Measurements from ENCODE around the gene SEMA3D. TPM values are rescaled to one million over a fixed set of nuclear protein-coding genes. Genes with fewer than 3 reads are reported as not detected.

The SEMA3D gene
- total RNA-seq, 2 experiments from 2014 or later = not detected

DNA sequence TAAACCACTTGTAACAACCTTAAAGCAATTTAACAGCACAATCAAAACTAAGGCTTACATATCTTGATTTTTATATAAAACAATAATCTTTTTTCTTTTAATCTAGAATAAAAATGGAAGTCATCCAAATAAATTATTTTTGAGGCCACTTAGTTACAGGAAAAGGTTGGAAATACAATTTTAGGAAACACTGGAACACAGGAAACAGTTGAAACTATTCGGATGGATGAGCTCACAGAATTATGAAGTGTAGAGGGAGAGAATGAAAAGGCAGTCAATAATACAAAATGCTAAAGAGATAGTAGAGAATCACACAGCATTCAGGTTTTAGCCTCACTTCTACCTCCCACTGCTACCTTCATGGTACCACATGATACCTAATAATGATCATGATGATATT is 124.2 kb downstream of the SEMA3D start:
- Mint-ChIP-seq H3K27me3 (ENCODE audit: low read depth) (no peaks in the 10 kb centered on the region), H3K4me1 (ENCODE audit: low read depth) (no peaks in the 10 kb centered on the region), H3K9me3 (no peaks in the 10 kb centered on the region), H3K27ac (no peak overlapping the region), H3K4me3 (no peak overlapping the region), H3K36me3 (ENCODE audit: low read depth) (no peaks in the 10 kb centered on the region)
- CTCF ChIA-PET = no interaction called here
- intact Hi-C loops (cut with micrococcal nuclease) = no loop called here
- DNase-seq = no peak

DNA sequence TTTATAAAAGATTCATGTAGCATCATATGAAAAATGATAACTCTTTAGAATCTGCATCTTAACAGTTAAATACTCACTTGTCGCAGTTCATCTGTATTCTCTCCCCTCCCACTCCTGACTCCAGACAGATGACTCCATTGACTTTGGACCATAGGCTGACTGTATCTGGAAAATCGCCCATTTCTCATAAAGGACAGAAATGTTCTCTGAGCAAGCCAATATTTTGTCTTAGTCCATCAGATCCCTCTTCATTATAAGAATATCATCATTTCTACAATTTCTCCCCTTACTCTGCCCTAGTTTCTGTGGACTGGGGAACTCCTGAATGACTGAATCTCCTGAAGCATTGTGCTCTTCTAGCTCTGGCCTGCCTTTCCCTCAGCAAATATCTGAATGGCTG is 125.4 kb downstream of the SEMA3D start:
- intact Hi-C loops (cut with micrococcal nuclease) = no loop called here
- Mint-ChIP-seq H3K9me3 (no peaks in the 10 kb centered on the region), H3K4me3 (no peak overlapping the region), H3K27ac (no peak overlapping the region), H3K27me3 (ENCODE audit: low read depth) (no peaks in the 10 kb centered on the region), H3K36me3 (ENCODE audit: low read depth) (no peaks in the 10 kb centered on the region), H3K4me1 (ENCODE audit: low read depth) (no peaks in the 10 kb centered on the region)
- CTCF ChIA-PET = no interaction called here
- DNase-seq = no peak

DNA sequence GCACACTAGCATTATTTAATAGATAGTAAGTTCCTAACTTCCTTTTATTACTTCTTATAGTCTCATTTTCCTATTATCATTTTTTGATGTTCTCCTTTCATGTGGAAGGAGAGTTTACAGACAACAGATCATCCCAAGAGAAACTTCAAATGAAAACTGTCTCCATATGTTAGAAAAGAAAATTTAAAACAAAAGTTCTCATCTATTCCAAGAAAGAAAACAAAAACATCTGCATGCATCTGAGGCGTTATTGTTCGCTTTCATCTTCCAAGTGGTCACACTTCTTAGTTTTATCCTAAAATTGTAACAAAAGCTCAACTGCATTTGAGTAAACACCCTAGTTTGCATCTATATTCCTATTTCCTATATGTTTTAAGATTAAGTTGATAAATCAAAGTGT is 126.2 kb downstream of the SEMA3D start:
- Mint-ChIP-seq H3K4me1 (ENCODE audit: low read depth) (no peaks in the 10 kb centered on the region), H3K27me3 (ENCODE audit: low read depth) (no peaks in the 10 kb centered on the region)
- intact Hi-C loops (cut with micrococcal nuclease) = no loop called here

DNA sequence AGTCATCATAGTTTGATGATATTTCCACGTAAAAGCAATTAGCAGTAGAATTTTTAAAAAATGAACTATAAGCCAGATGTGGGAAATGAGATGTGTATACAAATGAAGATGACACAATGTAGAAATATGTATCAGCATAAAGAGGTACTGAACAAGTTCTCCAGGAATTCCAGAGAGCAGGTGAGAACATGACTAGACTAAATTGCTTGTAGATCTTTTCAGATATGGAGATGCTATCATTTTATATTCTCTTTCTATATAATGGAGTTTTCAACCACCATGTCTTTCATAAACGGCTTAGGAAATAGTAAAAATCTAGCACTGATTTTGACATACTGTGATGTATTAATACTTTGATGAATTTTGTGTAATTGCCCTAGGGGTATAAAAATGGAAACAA is 130.9 kb downstream of the SEMA3D start:
- CTCF ChIA-PET = no interaction called here
- intact Hi-C loops (cut with micrococcal nuclease) = no loop called here
- no peak for DNase-seq

More for the DNA sequence above, 126.2 kb downstream of the SEMA3D start:
- no peaks in the 10 kb centered on the region for H3K9me3 Mint-ChIP-seq
- no peak for DNase-seq
- CTCF ChIA-PET = no interaction called here
- H3K4me3 Mint-ChIP-seq = no peak overlapping the region
- H3K27ac Mint-ChIP-seq = no peak overlapping the region
- no peaks in the 10 kb centered on the region for H3K36me3 Mint-ChIP-seq (ENCODE audit: low read depth)

DNA sequence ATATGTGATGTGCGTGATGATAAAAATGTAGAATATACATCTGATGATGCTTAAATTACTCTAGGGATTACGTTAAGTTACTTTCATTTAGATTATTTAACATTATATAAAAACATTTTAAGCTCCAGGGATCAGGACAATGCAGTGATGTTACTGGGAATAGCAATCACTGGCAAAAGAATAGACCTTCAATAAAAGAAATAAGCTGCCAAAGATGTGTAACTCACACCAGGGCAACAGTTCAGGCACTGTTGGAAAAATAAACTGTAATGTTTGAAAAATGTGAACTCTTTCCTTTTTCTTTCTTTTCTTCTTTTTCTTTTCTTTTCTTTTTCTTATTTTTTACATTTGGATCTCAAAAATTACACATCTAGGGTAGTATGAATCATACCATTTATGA is 131.7 kb downstream of the SEMA3D start:
- Mint-ChIP-seq H3K9me3 (no peaks in the 10 kb centered on the region), H3K4me1 (ENCODE audit: low read depth) (no peaks in the 10 kb centered on the region), H3K36me3 (ENCODE audit: low read depth) (no peaks in the 10 kb centered on the region), H3K27me3 (ENCODE audit: low read depth) (peaks cover 2% of the 10 kb centered on the region), H3K27ac (no peak overlapping the region), H3K4me3 (no peak overlapping the region)
- intact Hi-C loops (cut with micrococcal nuclease) = no loop called here
- CTCF ChIA-PET = no interaction called here
- DNase-seq = no peak

More for the DNA sequence above, 130.9 kb downstream of the SEMA3D start:
- H3K9me3 Mint-ChIP-seq = no peaks in the 10 kb centered on the region
- H3K27ac Mint-ChIP-seq = no peak overlapping the region
- H3K27me3 Mint-ChIP-seq (ENCODE audit: low read depth) = peaks cover 2% of the 10 kb centered on the region
- H3K4me1 Mint-ChIP-seq (ENCODE audit: low read depth) = no peaks in the 10 kb centered on the region
- H3K4me3 Mint-ChIP-seq = no peak overlapping the region
- no peaks in the 10 kb centered on the region for H3K36me3 Mint-ChIP-seq (ENCODE audit: low read depth)

DNA sequence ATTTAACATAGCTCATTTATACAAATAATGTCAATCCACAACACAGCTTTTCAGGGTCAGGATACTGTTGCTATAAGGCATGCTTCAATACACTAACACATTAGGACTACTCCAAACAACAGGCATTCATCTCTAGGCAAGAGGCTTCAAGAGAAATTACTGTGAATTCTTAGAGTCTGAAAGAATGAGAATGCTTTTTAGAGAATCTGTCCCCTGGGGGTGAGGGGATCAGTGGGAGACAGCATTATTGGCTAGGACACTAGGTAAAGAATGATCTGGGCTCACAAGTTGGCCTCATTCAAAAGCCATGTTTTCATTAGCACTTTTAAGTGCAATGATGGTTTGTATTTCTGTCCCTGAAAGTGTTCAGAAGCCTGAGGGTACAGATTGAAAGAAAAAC is 132.6 kb downstream of the SEMA3D start:
- intact Hi-C loops (cut with micrococcal nuclease) = no loop called here
- H3K27ac Mint-ChIP-seq = no peak overlapping the region
- no peak for DNase-seq
- no peaks in the 10 kb centered on the region for H3K9me3 Mint-ChIP-seq
- H3K4me3 Mint-ChIP-seq = no peak overlapping the region
- H3K36me3 Mint-ChIP-seq (ENCODE audit: low read depth) = no peaks in the 10 kb centered on the region
- H3K4me1 Mint-ChIP-seq (ENCODE audit: low read depth) = no peaks in the 10 kb centered on the region
- peaks cover 2% of the 10 kb centered on the region for H3K27me3 Mint-ChIP-seq (ENCODE audit: low read depth)
- CTCF ChIA-PET = interaction anchor here (1.0 kb wide), 1 partner anchor 1851 kb away, joined by 4 read pairs; no protein-coding TSS in a partner anchor

DNA sequence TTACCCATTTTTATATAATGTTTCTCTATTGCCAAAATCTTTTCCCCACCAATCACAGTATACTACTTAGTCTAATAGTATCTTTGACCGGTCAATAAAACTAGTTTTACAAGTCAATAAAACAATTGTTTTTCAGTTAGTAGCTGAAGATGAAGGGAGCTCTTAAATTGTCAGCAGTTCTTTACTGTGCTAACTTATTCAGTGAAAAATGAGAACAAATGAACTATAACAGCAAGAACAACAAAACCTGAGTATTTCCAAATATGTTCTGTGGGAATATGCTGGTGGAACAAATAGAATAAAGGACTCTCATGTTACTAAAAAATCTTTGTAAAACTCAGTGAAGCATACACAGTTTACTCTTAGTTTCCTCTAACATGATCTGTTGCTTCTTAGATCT is 134.0 kb downstream of the SEMA3D start:
- H3K36me3 Mint-ChIP-seq (ENCODE audit: low read depth) = no peaks in the 10 kb centered on the region
- H3K9me3 Mint-ChIP-seq = no peaks in the 10 kb centered on the region
- no peak overlapping the region for H3K4me3 Mint-ChIP-seq
- intact Hi-C loops (cut with micrococcal nuclease) = no loop called here
- CTCF ChIA-PET = no interaction called here
- peaks cover 2% of the 10 kb centered on the region for H3K27me3 Mint-ChIP-seq (ENCODE audit: low read depth)
- H3K27ac Mint-ChIP-seq = no peak overlapping the region
- no peaks in the 10 kb centered on the region for H3K4me1 Mint-ChIP-seq (ENCODE audit: low read depth)
- no peak for DNase-seq

DNA sequence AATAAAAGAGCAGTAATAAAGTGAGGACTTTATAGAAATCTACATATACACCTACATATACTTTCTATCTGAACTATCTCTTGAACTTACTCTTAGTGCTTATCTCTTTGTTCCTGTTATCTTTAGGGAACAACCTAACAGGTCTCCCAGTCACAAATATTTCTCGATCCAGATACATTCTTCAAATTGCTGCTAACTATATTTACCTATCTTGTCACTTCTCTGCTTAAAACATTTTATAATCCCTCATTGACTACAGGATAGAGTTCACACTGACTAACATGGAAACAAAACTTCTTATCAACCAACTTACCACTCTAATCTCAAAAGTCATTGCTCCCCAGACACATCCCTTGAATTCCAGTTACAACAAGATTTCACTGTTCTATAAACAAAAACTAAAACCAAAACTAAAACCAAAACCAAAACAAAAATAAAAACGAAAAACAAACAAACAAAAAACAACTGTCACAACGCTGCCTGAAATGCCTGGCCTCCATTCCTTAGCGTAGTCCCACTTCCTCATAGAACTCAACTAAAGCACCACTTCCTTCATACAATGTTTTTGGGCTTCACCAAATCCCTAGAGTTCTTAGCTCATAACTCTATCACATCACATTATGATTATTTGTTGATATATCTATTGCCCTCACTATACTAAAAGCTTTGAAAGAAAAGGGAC is 134.7 kb downstream of the SEMA3D start:
- intact Hi-C loops (cut with micrococcal nuclease) = no loop called here
- H3K27me3 Mint-ChIP-seq (ENCODE audit: low read depth) = peaks cover 2% of the 10 kb centered on the region
- H3K9me3 Mint-ChIP-seq = no peaks in the 10 kb centered on the region
- CTCF ChIA-PET = interaction anchor here (1.1 kb wide), 1 partner anchor 10 kb away, joined by 3 read pairs; no protein-coding TSS in a partner anchor
- no peaks in the 10 kb centered on the region for H3K4me1 Mint-ChIP-seq (ENCODE audit: low read depth)
- H3K4me3 Mint-ChIP-seq = no peak overlapping the region
- no peak overlapping the region for H3K27ac Mint-ChIP-seq
- DNase-seq = no peak
- no peaks in the 10 kb centered on the region for H3K36me3 Mint-ChIP-seq (ENCODE audit: low read depth)

DNA sequence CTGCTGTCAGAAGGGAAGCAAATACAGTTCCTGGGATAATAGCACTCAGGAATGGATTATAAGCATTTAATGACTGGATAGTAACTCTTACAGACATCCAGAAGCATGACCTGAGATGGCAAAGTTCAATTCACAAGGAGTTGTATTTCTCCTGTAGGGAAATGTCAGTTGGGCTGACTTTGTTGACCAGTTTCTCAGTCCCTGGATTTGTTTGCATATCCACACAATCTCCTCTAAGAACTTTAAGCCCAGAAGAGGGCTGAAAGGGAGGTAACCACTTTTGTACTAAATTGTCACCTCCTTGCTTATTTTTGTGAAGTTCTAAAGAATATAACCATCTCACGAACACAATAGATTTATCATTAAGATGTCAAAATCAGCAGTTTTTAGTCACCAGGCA is 140.3 kb downstream of the SEMA3D start:
- Mint-ChIP-seq H3K27me3 (ENCODE audit: low read depth) (peaks cover under 1% of the 10 kb centered on the region), H3K9me3 (no peaks in the 10 kb centered on the region), H3K27ac (no peak overlapping the region), H3K4me1 (ENCODE audit: low read depth) (no peaks in the 10 kb centered on the region), H3K4me3 (no peak overlapping the region), H3K36me3 (ENCODE audit: low read depth) (no peaks in the 10 kb centered on the region)
- CTCF ChIA-PET = no interaction called here
- DNase-seq = no peak
- intact Hi-C loops (cut with micrococcal nuclease) = no loop called here

DNA sequence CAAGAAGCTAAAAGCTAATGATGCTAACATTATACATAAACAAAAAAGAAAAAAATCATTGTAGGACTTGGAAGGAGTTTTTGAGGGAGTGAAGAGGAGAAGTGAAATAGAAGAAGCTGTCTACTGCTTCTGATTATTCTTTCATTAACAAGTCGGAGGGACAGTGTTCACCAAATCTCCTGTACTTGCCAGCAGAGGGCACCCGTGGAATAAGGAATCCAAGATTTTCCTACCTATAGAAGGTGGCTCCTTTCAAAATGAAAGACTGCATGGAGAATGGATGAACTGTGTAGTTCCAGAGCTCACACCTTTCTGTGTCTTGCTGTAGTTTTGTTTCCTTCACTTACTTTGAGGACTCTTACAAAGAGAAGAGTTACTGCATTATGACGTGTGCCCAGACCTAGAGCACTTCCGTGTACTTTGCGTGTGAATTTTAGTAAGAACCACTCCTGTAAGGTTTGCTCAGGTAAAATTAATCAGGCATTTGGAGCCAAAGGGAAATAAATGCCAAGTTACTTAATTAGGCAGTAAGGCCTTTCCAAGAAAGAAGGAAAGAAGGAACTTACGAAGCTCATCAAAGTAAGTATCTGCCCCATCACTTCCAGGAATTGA is 145.1 kb downstream of the SEMA3D start:
- no peak overlapping the region for H3K4me3 Mint-ChIP-seq
- H3K27me3 Mint-ChIP-seq (ENCODE audit: low read depth) = peaks cover 3% of the 10 kb centered on the region
- H3K27ac Mint-ChIP-seq = no peak overlapping the region
- no peaks in the 10 kb centered on the region for H3K36me3 Mint-ChIP-seq (ENCODE audit: low read depth)
- no peaks in the 10 kb centered on the region for H3K9me3 Mint-ChIP-seq
- CTCF ChIA-PET = interaction anchor here (0.9 to 1.9 kb wide), 8 partner anchors 10 to 1428 kb away, joined by 3 to 12 read pairs (median 4); no protein-coding TSS in a partner anchor
- intact Hi-C loops (cut with micrococcal nuclease) = loop anchor here (1.0 to 2.0 kb wide), 4 partner anchors 145 to 709 kb away; no protein-coding TSS in a partner anchor
- no peaks in the 10 kb centered on the region for H3K4me1 Mint-ChIP-seq (ENCODE audit: low read depth)
- DNase-seq = peak; percentile 68

DNA sequence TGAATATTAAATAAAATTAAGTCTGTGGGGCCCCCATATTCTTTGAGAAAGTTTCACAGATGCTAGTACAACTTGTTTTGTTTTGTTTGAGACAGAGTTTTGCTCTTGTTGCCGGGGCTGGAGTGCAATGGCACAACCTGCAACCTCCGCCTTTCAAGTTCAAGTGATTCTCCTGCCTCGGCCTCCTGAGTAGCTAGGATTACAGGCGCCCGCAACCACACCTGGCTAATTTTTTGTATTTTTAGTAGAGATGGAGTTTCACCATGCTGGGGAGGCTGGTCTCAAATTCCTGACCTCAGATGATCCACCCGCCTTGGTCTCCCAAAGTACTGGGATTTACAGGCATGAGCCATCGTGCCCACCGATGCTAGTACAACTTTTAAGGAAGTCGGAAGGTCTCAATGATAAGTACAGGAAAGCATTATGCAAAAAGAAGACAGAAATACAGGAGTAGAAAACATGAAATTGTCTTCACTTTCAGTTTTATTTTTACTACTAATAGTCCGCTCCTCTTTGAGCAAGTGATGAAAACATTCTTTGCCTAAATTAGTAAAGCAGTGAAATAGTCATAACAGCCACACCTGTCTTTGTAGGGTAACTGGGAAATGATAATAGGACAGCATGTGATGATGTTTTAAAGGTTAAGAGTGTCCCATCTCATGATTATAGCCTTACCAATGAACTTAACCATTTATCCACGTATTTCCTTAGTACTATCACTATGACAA is 147.5 kb downstream of the SEMA3D start:
- CTCF ChIA-PET = interaction anchor here (1.1 kb wide), 1 partner anchor 12 kb away, joined by 6 read pairs; no protein-coding TSS in a partner anchor
- H3K27ac Mint-ChIP-seq = no peak overlapping the region
- no peak for DNase-seq
- H3K9me3 Mint-ChIP-seq = no peaks in the 10 kb centered on the region
- intact Hi-C loops (cut with micrococcal nuclease) = no loop called here
- no peak overlapping the region for H3K4me3 Mint-ChIP-seq
- H3K27me3 Mint-ChIP-seq (ENCODE audit: low read depth) = peaks cover 3% of the 10 kb centered on the region
- no peaks in the 10 kb centered on the region for H3K4me1 Mint-ChIP-seq (ENCODE audit: low read depth)
- no peaks in the 10 kb centered on the region for H3K36me3 Mint-ChIP-seq (ENCODE audit: low read depth)

DNA sequence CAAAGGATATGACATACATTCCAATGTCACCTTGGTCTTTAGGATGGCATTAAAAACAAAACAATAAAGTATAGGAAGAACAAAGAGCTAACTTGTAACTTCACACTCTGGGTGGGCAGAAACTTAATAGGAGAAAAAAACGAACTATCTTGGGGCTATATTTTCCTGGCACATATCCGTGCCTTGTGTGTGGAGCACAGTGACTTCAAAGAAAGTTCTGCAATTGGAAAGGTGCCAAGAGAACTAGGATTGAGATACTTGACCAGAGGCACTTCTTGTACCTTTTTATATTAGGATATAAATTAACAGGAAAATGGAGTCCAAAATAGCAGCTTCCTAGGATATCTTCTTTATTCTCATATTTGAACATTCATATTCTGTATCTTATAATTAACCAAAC is 148.4 kb downstream of the SEMA3D start:
- Mint-ChIP-seq H3K27ac (no peak overlapping the region), H3K9me3 (no peaks in the 10 kb centered on the region), H3K4me1 (ENCODE audit: low read depth) (no peaks in the 10 kb centered on the region), H3K27me3 (ENCODE audit: low read depth) (peaks cover 3% of the 10 kb centered on the region), H3K4me3 (no peak overlapping the region), H3K36me3 (ENCODE audit: low read depth) (no peaks in the 10 kb centered on the region)
- CTCF ChIA-PET = interaction anchor here (1.1 kb wide), 1 partner anchor 11 kb away, joined by 6 read pairs; no protein-coding TSS in a partner anchor
- no peak for DNase-seq
- intact Hi-C loops (cut with micrococcal nuclease) = no loop called here
